ENCODE results near the gene GAS2L1.

The GAS2L1 gene

DNA sequence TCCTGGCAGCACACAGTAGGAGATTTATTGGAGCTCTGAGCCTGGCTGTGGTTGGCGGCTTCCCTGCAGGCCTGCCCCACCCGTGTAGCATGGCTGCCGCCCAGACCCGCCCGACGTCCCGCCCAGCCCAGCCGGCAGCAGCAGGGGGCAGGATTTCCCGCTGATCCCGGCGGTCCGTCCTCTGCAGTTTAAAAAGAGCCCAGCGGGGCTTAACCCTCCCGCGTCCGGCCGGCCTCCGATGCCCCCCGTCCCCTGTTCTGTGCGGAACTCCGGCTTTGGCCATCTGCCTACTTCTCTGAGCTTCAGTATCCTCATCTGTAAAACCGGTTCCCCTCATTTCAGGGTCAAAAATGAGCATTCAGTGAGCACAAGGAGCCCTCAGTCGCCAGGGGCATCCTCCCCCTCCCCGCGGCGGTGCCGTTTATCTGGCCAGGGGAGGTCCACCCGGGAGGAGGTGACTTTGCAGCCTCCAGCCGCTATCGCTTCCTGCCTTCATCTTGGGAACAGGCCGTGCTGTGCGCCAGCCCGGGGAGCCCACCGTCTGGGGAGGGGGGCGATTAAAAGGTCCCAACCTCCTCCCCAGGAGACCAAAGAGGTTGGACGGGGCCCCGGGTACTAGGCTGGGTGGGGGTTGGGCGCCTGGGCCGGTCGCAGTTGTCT, at the start of gene GAS2L1:
GAS2L1 (plus strand) TSS at position 476 of the 660 bp plus-strand sequence. CDS start 1,456 bp downstream, outside the sequence.
- Histone ChIP-seq H3K9ac (peak within 1 kb of the TSS; percentile 71), H3K4me1 (peaks cover 80% of the 10 kb centered on the region), H3K36me3 (peaks cover 6% of the 10 kb centered on the region; the same call in 1 of the 2 replicates), H3K9me3 (no peaks in the 10 kb centered on the region), H3K27ac (peak within 1 kb of the TSS; percentile 46; the same call in 1 of the 2 replicates), H3K4me3 (peak within 1 kb of the TSS; percentile 73), H3K27me3 (peaks cover 39% of the 10 kb centered on the region), H3K4me2 (peak within 1 kb of the TSS; percentile 100), H4K20me1 (peaks cover 44% of the 10 kb centered on the region)
- TF ChIP-seq Cebpa-rat (IDR thresholded peaks at IDR 0.05), result no peak

GRCh38 chr22:29257751-29258181, 48.7 kb upstream of the GAS2L1 start:
- no peak overlapping the region for H3K9ac ChIP-seq
- no peaks in the 10 kb centered on the region for H3K27me3 ChIP-seq
- peaks cover 22% of the 10 kb centered on the region for H3K4me1 ChIP-seq
- H4K20me1 ChIP-seq, result peaks cover 29% of the 10 kb centered on the region
- H3K9me3 ChIP-seq, result no peaks in the 10 kb centered on the region
- no peak for TF ChIP-seq Cebpa-rat (IDR thresholded peaks at IDR 0.05)
- H3K4me2 ChIP-seq, result no peak overlapping the region
- H3K4me3 ChIP-seq, result no peak overlapping the region
- H3K36me3 ChIP-seq, result peaks cover 22% of the 10 kb centered on the region
- no peak overlapping the region for H3K27ac ChIP-seq

DNA sequence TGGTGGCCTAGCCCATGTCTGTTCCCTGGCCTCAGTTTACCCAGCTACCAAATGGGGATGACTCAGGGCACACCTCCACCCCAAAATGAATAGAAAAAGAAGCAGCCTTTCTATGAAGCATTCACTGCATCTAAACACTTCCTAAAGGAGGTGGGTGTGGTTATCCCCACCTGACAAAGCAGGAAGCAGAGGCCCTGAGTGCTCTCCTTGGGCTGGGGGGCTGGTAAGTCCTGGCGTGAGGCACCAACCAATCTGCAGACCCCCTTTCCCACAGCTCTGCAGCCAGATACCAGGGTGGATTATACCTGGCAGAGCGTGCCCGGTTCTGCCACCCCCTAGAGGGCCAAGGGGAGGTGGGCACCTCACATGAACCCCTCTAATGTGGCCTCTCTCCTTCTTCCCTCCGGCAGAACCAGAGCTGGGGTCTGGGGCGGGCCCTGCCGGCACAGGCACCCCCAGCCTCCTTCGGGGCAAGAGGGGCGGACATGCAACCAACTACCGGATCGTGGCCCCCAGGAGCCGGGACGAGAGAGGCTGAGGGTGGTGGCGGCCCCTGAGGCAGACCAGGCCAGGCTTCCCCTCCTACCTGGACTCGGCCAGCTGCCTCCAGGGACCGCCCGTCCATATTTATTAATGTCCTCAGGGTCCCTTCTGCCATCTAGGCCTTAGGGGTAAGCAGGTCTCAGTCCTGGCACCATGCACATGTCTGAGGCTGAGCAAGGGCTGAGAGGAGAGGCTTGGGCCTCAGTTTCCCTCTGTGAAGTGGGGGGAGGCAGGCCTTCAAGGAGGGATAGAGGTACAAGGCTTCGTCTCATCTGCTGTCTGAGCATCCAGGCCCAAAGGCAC, 47.8 kb upstream of the GAS2L1 start:
- no peak overlapping the region for H3K4me2 ChIP-seq
- no peak overlapping the region for H3K9ac ChIP-seq
- H3K36me3 ChIP-seq, result peaks cover 22% of the 10 kb centered on the region
- H3K4me3 ChIP-seq, result no peak overlapping the region
- no peaks in the 10 kb centered on the region for H3K9me3 ChIP-seq
- TF ChIP-seq Cebpa-rat (IDR thresholded peaks at IDR 0.05), result no peak
- no peak overlapping the region for H3K27ac ChIP-seq
- H4K20me1 ChIP-seq, result peaks cover 38% of the 10 kb centered on the region
- no peaks in the 10 kb centered on the region for H3K27me3 ChIP-seq
- H3K4me1 ChIP-seq, result peaks cover 30% of the 10 kb centered on the region

DNA sequence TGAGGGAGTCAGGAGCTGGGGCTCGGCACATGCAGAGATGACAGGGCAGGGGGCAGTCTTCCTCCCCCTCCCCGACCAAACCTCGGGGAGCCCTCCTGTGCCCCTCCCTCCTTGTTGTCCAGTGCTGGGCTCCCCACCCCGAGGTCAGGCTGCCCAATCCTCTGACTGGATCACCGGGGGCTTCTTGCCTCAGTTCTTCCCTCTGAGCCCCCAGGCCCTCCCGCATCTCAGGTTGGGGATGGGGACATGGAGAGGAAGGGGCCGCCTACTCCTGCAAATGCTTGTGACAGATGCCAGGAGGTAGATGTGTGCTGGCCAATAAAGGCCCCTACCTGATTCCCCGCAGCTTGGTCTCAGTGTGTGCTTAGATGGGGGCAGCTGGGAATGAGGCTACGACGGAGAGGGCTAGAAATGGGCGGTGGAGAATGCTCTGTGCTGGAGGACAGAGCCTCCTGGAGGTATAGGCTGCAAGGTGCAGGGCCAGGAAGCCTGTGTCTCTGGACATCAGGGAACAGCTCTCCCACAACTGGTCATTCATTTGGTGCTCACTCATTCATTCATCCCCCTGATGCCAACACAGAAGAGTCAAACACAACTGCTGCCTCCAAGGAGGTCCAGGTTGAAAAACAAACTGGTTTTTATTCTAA, 47.1 kb upstream of the GAS2L1 start:
- no peak for TF ChIP-seq Cebpa-rat (IDR thresholded peaks at IDR 0.05)
- no peaks in the 10 kb centered on the region for H3K27me3 ChIP-seq
- no peak overlapping the region for H3K9ac ChIP-seq
- no peak overlapping the region for H3K4me2 ChIP-seq
- H3K4me1 ChIP-seq, result peaks cover 32% of the 10 kb centered on the region
- H3K27ac ChIP-seq, result no peak overlapping the region
- no peaks in the 10 kb centered on the region for H3K9me3 ChIP-seq
- peaks cover 45% of the 10 kb centered on the region for H4K20me1 ChIP-seq
- H3K4me3 ChIP-seq, result no peak overlapping the region
- H3K36me3 ChIP-seq, result peaks cover 29% of the 10 kb centered on the region

GRCh38 chr22:29260031-29260560, 46.4 kb upstream of the GAS2L1 start:
- Histone ChIP-seq H3K27ac (no peak overlapping the region), H3K9ac (no peak overlapping the region), H3K9me3 (no peaks in the 10 kb centered on the region), H3K36me3 (peaks cover 36% of the 10 kb centered on the region), H3K4me3 (no peak overlapping the region), H4K20me1 (peaks cover 47% of the 10 kb centered on the region), H3K4me2 (no peak overlapping the region), H3K4me1 (peaks cover 32% of the 10 kb centered on the region), H3K27me3 (no peaks in the 10 kb centered on the region)
- no peak for TF ChIP-seq Cebpa-rat (IDR thresholded peaks at IDR 0.05)

DNA sequence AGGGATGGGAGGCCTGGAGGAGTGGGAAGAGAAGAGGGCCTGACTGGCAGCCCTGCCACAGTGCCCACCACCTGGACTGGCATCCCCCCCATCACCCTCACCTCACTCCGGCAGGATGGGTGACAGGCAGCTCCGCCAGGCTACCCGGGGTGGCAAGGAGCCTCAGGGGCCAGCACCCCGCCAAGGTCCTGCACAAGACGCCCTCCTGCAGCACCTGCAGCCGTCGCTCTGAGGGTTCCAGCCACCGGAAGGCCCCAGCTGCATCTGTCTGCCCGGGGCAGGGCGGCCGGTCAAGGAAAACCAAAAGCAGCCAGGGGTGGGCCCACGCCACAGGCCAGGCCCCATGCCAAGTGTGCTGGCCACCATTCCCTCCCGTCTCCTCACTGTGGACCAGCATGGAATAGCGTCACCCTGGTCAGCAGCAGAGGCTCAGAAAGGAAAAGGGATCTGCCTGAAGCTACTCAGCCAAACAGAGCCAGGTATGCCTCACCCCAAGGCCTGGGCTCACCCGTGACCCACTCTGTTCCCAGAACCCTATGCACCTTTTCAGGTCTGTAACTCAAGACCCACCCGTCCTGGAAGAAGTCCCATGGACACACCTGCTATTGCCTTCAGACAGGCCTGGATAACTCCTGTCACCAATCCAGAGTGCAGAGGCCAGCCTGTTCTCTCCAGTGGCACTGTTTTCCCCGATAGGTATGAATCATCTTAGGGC, 45.7 kb upstream of the GAS2L1 start:
- Histone ChIP-seq H3K9me3 (no peaks in the 10 kb centered on the region), H3K4me3 (no peak overlapping the region), H3K36me3 (peaks cover 43% of the 10 kb centered on the region), H3K27me3 (no peaks in the 10 kb centered on the region), H3K4me2 (no peak overlapping the region), H3K9ac (no peak overlapping the region), H3K4me1 (peaks cover 39% of the 10 kb centered on the region), H4K20me1 (peaks cover 47% of the 10 kb centered on the region), H3K27ac (no peak overlapping the region)
- no peak for TF ChIP-seq Cebpa-rat (IDR thresholded peaks at IDR 0.05)

GRCh38 chr22:29263791-29264276, 42.6 kb upstream of the GAS2L1 start:
- Histone ChIP-seq H3K27me3 (no peaks in the 10 kb centered on the region), H3K4me1 (peaks cover 54% of the 10 kb centered on the region), H3K9me3 (no peaks in the 10 kb centered on the region), H3K27ac (0 out of 2 replicates have a peak overlapping the region, but pooled peaks have one; percentile 34), H3K4me3 (no peak overlapping the region), H4K20me1 (peaks cover 52% of the 10 kb centered on the region), H3K36me3 (peaks cover 46% of the 10 kb centered on the region), H3K9ac (peak overlapping the region; percentile 42), H3K4me2 (peak overlapping the region; percentile 73)
- no peak for TF ChIP-seq Cebpa-rat (IDR thresholded peaks at IDR 0.05)

GRCh38 chr22:29265305-29265704, 41.1 kb upstream of the GAS2L1 start:
- Histone ChIP-seq H3K36me3 (peaks cover 42% of the 10 kb centered on the region), H3K4me3 (no peak overlapping the region), H3K9ac (no peak overlapping the region; the same call in 1 of the 2 replicates), H3K4me2 (peak overlapping the region; percentile 99), H3K27me3 (no peaks in the 10 kb centered on the region), H3K27ac (no peak overlapping the region), H4K20me1 (peaks cover 60% of the 10 kb centered on the region), H3K4me1 (peaks cover 61% of the 10 kb centered on the region), H3K9me3 (no peaks in the 10 kb centered on the region)
- no peak for TF ChIP-seq Cebpa-rat (IDR thresholded peaks at IDR 0.05)

GRCh38 chr22:29265929-29266328, 40.5 kb upstream of the GAS2L1 start:
- H3K9me3 ChIP-seq, result no peaks in the 10 kb centered on the region
- H3K4me3 ChIP-seq, result no peak overlapping the region
- H3K36me3 ChIP-seq, result peaks cover 43% of the 10 kb centered on the region
- no peak overlapping the region for H3K27ac ChIP-seq
- no peaks in the 10 kb centered on the region for H3K27me3 ChIP-seq
- no peak for TF ChIP-seq Cebpa-rat (IDR thresholded peaks at IDR 0.05)
- H3K9ac ChIP-seq, result no peak overlapping the region; the same call in 1 of the 2 replicates
- H3K4me2 ChIP-seq, result peak overlapping the region; percentile 99
- H4K20me1 ChIP-seq, result peaks cover 60% of the 10 kb centered on the region
- H3K4me1 ChIP-seq, result peaks cover 63% of the 10 kb centered on the region

All from BLaER1 (cell line).